ENCODE measurements around the gene SLC28A2. TPM values are rescaled to one million over a fixed set of nuclear protein-coding genes. Genes with fewer than 3 reads are reported as not detected.
A peak's percentile ranks its signal among the peaks of the same experiment; 100 is the strongest.

The SLC28A2 gene
- total and polyA plus RNA-seq, 8 donors, result 0.09 to 0.22 TPM; not detected in 6

DNA sequence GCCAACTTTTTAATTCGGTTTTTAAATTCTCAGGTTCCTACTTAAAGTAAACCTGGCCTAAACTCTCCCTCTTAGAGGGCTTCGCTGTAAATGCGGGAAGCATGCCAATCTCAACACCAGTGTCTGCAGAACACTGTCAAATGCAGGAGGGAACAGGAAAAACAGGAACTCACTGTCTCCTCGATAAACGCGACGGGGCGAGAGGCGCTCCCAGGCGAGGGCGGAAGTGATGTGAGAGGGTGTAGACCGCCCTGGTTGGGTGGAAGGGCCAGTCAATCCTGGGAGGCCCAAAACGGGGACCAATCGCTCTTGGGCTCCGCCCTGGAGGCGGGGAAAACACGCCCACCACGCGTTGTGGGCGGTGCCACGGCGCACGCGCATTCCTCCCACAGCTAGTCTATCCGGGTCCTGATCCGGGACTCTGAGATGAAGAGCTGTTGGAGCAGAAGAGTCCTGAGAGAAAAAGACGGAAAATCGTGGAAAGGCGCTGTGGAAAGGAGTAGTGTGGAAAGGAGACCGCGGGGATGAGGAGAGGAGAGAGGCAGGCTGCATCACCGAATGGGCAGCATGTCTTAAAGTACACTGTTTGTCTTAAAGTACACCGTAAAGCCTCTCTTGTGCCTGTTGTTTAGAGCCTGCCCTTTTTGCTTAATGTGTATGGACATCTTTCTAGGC, 27.1 kb downstream of the SLC28A2 start:
- peak; percentile 98 for FAIRE-seq
- Histone ChIP-seq H3K4me1 (peaks cover 4 to 8% (median 7%) of the 10 kb centered on the region in 3 donors), H3K4me3 (peak overlapping the region; percentile 26 to 62 (median 39)), H3K9me3 (no peaks in the 10 kb centered on the region), H3K27me3 (no peaks in the 10 kb centered on the region), H3K36me3 (no peaks in the 10 kb centered on the region), H3K27ac (peak overlapping the region; percentile 49 to 77 (median 66))
- peak; percentile 99 to 100 (median 99) for ATAC-seq
- 0 to 8% methylated on average over 33 of the region's 33 CpGs for WGBS, 2 donors
- intact Hi-C loops (cut with DNase I), result no loop called here
- peak; percentile 98 to 100 (median 98) for DNase-seq
- TF ChIP-seq, protein P1, sequence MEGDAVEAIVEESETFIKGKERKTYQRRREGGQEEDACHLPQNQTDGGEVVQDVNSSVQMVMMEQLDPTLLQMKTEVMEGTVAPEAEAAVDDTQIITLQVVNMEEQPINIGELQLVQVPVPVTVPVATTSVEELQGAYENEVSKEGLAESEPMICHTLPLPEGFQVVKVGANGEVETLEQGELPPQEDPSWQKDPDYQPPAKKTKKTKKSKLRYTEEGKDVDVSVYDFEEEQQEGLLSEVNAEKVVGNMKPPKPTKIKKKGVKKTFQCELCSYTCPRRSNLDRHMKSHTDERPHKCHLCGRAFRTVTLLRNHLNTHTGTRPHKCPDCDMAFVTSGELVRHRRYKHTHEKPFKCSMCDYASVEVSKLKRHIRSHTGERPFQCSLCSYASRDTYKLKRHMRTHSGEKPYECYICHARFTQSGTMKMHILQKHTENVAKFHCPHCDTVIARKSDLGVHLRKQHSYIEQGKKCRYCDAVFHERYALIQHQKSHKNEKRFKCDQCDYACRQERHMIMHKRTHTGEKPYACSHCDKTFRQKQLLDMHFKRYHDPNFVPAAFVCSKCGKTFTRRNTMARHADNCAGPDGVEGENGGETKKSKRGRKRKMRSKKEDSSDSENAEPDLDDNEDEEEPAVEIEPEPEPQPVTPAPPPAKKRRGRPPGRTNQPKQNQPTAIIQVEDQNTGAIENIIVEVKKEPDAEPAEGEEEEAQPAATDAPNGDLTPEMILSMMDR (IDR thresholded peaks at IDR 0.05), result no peak

DNA sequence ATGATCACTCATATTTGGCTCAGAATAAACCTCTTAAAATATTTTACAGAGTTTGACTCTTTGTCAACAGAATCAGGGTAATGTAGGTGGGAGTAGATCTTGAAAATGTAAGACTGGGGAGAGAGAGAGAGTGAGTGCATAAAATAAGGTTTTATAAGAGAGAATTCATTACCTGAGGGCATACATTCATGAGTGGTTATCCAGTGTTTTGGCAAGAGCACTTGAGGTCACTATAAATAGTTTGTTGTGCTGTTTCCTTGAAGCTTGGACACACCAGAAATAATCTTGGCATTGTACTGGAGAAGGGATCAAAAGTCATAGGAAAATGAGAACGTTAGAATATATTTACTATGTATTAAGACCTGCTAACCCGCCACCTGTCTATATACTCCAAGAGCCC, 33.4 kb downstream of the SLC28A2 start:
- FAIRE-seq (no peak), ATAC-seq (no peak), DNase-seq (no peak)
- H3K4me3 ChIP-seq, result no peak overlapping the region
- intact Hi-C loops (cut with DNase I), result no loop called here
- no peak overlapping the region for H3K27ac ChIP-seq
- WGBS, 2 donors, result 56 to 65% methylated on average over 2 of the region's 2 CpGs
- H3K9me3 ChIP-seq, result no peaks in the 10 kb centered on the region
- H3K36me3 ChIP-seq, result no peaks in the 10 kb centered on the region
- no peaks in the 10 kb centered on the region for H3K27me3 ChIP-seq
- no peaks in the 10 kb centered on the region for H3K4me1 ChIP-seq
- TF ChIP-seq, protein P1 (IDR thresholded peaks at IDR 0.05), result no peak

DNA sequence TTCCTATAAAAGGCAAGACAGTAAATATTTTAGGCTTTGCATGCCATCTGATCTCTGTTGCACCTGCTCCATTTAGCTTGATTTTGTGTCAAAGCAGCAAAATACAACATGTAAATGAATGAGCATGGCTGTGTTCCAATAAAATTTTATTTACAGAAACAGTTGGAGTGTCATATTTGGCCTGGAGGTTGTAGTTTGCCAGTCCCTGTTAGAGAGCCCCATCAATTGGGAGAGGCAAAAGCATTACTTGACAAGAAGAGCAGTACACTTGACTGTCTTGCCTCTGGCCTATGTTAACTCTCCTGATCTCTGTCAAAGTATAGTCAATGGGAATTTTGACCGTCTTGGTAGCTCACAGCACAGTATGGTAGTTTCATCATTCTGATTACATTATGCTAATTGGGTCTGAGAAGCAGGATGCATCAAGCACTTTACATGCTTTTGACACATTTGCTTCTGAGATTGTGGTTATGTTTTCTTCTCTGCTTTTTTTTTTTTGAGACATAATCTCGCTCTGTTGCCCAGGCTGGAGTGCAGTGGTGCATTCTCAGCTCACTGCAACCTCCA, 35.4 kb downstream of the SLC28A2 start:
- ATAC-seq (no peak), DNase-seq (no peak), FAIRE-seq (no peak)
- Histone ChIP-seq H3K4me1 (no peaks in the 10 kb centered on the region), H3K27ac (no peak overlapping the region), H3K27me3 (no peaks in the 10 kb centered on the region), H3K36me3 (no peaks in the 10 kb centered on the region), H3K9me3 (no peaks in the 10 kb centered on the region), H3K4me3 (no peak overlapping the region)
- intact Hi-C loops (cut with DNase I), result no loop called here
- TF ChIP-seq, protein P1 (IDR thresholded peaks at IDR 0.05), result no peak
- WGBS, 2 donors, result 87 to 93% methylated on average over 2 of the region's 2 CpGs

DNA sequence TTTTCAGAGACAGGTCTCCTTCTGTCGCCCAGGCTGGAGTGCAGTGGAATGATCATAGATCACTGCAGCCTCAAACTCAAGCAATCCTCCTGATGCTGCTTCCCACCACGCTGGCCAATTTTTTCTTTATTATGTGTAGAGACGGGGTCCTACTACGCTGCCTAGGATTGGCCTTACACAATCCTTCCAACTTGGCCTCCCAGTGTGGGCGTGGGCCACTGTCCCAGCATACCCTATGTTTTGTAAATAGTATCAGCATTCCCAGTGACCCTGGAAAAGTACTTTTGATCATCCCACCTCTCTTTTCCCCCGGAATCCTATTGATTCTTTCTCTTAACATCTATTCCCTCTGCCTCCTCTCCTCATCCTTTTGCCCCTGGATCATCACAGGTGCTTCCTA, 36.9 kb downstream of the SLC28A2 start:
- FAIRE-seq (no peak), DNase-seq (no peak), ATAC-seq (no peak)
- H3K4me3 ChIP-seq, result no peak overlapping the region
- H3K27me3 ChIP-seq, result no peaks in the 10 kb centered on the region
- no peaks in the 10 kb centered on the region for H3K9me3 ChIP-seq
- no peak overlapping the region for H3K27ac ChIP-seq
- no peaks in the 10 kb centered on the region for H3K36me3 ChIP-seq
- intact Hi-C loops (cut with DNase I), result no loop called here
- WGBS, 2 donors, result 67 to 72% methylated on average over 6 of the region's 6 CpGs
- no peaks in the 10 kb centered on the region for H3K4me1 ChIP-seq
- TF ChIP-seq, protein P1 (IDR thresholded peaks at IDR 0.05), result no peak
